HG03354 (cell line): Measurements from ENCODE around the gene TAOK1.
"Not testable (repeated sequence)": the region's sequence is repeated elsewhere in the genome, so short reads cannot be mapped to it uniquely, and the experiment has no call there.

Source experiments
- ATAC-seq: cut with Tn5 transposase; IDR thresholded peaks from one replicate; pipeline ENCODE4 v1.9.1; 2021; ENCODE audit warnings: mild to moderate bottlenecking; ENCODE audit not compliant: unreplicated experiment, poor library complexity, severe bottlenecking

TAOK1 gene

DNA sequence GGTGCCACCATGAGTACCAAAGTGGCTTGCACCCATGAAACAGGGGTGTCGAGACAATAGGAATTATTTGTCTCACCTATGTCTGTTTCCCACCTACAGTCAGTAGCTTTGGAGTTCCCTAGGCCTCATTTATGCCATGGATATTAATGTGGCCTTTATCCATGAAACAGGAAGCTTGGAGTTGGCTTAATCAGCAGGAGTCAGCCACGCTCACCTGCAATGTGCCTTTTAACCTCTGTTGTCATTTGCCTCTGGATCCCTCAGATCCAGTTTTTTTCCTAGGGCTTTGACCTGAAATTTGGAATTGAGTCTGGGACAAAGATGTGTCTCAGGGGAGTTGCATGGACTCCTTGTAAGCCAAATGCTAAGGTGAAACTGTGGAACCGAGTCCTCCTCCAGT lies 44.4 kb downstream of the TAOK1 start:
- ATAC-seq = no peak

DNA sequence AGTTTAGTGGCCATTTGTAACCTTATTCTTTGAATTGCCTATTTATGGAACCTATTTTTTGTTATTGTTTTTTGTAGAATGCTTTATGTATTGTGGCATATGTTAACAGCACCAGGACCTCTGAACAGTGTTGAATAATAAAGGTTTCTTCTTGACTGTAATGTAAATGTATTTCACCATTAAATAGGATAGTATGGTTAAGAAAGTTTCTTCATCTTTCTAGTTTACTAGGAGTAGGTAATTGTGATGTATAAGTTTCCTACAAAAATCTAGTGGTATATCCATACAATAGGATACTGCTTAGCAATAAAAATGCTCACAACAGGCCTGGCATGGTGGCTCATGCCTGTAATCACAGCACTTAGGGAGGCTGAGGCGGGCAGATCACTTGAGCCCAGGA lies 52.3 kb downstream of the TAOK1 start:
- ATAC-seq = no peak

DNA sequence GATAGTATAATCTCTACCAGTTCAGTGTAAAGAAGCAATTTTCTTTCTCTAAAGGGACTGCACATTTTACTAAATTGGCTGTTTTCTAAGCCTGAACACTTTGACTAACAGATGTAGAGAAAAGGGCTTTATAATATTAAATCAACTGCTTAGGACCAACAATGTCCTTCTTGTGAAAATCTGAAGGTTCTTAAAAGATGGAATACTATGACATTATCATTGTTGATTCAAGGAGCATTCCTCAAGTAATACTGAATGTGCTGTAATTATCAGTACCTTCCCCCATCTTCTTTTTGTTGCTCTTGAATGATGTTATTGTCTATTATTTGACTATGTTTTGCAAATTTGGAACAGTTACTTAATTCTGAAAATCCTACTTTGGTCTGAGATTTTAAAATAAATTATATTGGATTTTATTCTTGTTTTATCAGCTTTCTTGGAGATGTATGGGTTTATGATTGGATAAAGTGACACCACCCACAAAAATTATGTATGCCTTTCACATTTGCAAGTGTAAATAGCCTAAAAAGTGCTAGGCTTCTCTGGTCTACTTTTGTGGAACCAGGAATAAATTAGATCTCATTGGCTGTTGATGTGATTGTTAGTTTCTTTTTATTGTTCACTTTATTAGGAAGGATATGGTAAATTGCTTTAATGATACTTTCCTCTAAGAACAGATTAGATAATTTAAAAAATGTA lies 53.0 kb downstream of the TAOK1 start:
- ATAC-seq = no peak

GRCh38 chr17:29444589-29444988 lies 54.4 kb downstream of the TAOK1 start:
- no peak for ATAC-seq

DNA sequence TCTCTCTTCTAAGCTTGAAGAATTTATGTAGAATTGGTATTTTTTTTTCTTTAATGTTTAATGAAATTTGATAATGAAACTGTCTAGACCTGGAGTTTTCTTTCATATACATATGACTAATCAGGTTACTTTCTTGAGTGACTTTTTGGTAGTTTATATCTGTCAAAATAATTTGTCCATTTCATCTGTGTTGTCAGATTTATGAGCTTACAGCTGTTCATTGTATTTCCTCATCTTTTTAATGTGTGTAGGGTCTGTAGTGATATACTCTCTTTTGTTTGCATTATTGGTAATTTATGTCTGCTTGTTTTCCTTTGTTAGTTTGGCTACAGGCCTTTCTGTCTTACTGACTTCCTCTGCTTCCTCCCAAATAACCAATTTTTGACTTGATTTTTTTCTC lies 55.7 kb downstream of the TAOK1 start:
- ATAC-seq = no peak

DNA sequence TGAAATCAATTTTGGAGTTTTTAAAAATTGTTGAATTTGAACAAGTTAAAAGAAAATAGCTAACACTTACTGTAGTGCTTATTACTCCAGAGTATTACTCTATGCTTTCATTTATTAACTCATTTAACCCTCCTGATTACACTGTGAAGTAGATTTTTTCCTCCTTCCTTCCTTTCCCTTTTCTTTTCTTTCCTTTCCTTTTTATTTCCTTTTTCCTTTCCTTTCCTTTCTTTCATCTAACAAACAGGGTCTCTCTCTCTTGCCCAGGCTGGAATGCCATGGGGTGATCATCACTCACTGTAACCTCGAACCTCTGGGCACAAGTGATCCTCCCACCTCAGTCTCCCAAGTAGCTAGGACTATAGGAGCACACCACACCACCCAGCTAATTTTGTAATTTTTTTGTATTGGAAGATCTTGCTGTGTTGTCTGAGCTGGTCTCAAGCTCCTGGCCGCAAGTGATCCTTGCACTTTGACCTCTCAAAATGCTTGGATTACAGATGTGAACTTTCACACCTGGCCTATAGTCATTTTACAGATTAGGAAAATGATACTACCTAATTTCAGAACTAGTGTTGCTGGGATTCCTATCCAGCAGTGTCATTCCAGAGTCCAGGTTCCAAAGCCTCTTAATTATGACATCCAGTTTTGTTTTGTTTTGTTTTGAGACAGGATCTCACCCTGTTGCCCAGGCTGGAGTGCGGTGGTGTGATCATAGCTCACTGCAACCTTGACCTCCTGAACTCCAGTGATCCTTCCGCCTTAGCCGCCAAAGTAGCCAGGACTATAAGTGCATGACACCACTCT lies 59.9 kb downstream of the TAOK1 start:
- ATAC-seq = no peak

- no peak for ATAC-seq
Observed at GRCh38 chr17:29451121-29451742, 61.1 kb downstream of the TAOK1 start.

GRCh38 chr17:29458066-29458465 lies 67.9 kb downstream of the TAOK1 start:
- no peak for ATAC-seq

DNA sequence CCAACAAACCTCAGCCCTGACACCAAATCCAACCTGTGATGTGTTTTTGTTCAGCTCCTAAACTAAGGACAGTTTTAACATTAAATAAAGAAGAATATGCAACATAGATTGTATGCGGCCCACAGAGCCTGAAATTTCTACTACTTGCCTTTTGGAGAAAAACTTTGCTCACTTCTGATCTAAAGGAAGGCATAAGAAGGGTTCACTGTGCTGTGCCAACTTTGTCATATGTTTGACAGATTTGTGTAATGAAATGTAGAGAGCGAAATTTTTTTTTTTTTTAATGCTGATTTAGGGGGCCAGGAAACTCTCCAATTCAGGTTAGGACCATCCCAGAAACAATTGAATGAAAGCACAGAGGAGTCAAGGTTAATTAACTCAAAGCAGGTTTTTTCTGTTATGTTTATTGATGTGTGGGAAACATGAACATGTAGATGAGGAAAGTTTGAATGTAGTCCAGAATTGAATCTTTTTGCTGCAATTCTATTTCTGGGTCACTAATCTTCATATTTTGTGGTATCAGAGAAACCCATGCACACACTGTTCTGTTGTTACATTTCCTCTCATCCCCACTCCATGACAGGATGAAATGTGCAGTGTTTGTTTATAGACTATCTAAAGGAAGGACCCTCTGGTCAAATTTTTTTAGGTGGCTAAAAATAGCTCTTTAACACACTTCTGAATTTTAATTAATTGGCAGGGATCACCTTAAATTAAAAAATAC lies 71.5 kb downstream of the TAOK1 start:
- no peak for ATAC-seq

DNA sequence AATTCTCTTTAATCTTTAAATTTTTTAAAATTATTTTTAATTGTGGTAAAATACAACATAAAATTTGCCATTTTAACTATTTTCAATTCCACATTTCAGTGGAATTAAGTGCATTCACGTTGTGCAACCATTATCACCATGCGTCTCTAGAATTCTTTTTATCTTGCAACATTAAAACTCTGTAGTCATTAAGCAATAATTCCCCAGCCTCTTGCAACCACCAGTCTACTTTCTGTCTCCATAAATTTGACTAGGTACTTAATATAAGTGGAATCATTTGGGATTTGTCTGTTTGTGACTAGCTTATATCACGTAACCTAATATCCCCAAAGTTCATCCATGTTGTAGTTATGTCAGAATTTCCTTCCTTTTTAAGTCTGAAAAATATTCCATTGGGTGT lies 79.1 kb downstream of the TAOK1 start:
- no peak for ATAC-seq

DNA sequence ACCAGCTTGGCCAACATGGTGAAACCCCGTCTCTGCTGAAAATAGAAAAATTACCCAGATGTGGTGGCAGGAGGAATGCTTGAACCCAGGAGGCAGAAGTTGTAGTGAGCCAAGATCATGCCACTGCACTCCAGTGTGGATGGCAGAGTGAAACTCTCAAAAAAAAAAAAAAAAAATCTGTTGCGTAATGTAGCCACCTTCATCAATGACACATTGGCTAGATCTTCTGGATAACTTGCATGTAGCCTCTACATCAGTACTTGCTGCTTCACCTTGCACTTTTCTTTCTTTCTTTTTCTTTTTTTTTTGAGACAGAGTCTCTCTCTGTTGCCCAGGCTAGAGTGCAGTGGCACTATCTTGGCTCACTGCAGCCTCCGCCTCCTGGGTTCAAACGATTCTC lies 83.3 kb downstream of the TAOK1 start:
- not testable (repeated sequence) for ATAC-seq

GRCh38 chr17:29474297-29474696 lies 84.1 kb downstream of the TAOK1 start:
- no peak for ATAC-seq

DNA sequence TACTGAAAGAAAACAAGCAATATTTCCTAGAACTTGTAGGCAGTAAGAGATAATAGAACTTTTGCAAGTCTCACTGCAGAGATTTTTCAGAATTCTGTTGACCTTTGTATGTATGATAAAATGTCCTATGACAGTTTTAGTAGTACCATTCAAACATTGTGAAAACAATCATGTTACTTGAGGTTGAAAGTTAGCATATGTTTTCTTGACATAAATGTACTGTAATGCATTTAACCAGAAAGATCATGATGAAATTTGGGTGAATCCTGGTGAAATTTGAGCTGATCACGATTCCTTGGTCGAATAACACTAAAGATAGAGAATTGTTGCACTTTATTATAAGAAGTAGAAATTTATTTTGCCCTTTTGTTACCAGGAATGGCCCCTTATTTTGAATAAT lies 85.7 kb downstream of the TAOK1 start:
- no peak for ATAC-seq

GRCh38 chr17:29480249-29480928 lies 90.2 kb downstream of the TAOK1 start:
- ATAC-seq = not testable (repeated sequence)

DNA sequence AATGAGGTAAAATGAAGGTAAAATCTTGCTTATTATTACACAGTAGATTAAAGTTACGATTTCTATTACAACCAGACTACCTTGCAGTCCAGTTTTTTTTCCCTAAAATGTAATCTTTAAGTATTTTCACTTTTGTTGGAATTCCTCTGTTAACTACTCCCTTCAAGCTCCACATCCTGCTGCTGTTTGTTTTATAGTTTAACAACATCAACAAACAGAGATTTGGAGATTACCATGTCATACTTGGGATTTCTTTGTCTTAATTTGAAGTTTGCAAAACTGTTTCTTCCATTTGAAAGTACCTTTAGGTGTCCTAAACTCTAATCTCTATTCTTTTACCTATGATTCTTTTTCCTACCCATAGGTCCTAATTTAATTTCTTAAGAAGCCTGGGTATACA lies 93.3 kb downstream of the TAOK1 start:
- no peak for ATAC-seq

DNA sequence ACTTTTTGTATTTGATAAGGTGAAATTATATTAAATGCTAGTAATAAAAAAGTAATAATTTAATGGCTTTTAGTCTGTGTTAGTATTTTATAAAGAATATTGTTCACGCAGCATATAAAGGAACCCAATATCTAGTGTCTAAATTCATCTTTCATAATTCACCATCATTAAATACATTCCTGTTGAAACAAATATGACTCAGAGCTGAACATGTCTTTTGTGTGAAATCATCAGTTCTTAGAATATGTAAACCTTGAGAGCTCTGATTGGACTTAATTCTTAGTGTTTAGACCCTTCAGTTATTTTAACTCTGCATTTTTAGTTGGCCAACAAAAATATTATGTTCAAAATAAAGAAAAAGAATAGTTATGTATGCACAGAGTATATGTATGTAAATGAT lies 104.8 kb downstream of the TAOK1 start:
- no peak for ATAC-seq

DNA sequence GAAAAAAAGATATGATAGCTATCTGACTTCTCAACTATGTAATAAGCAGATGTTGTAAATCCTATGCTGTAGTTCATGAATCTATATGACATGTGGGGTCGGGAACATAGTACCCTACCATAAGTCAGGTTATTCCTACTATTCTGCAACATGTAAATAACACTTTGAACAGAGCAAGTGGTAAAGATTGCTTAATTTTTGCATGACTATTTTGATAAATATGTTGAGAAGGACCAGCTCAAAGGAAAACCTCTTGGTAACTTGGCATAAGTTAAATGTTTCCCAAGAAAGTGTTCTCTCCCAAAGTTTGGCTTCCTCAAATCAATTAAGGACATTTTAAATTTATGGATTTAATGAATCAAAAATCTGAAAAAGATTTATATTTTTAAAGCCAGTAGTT lies 114.5 kb downstream of the TAOK1 start:
- no peak for ATAC-seq

DNA sequence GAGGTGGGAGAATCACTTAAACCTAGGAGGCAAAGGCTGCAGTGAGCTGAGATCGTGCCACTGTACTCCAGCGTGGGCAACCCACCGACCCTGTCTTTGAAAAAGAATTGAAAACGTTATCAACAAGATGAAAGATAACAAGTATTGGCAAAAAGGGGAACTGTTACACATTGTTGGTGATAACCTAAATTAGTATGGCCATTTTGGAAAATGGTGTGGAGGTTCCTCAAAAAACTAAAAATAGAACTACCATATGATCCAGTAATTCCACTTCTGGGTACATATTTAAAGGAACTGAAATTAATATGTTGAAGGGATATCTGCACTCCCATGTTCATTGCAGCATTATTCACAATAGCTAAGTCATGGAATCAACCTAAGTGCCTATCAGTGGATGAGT lies 115.7 kb downstream of the TAOK1 start:
- ATAC-seq = no peak

- no peak for ATAC-seq
Observed at GRCh38 chr17:29510953-29511352, 120.8 kb downstream of the TAOK1 start.

DNA sequence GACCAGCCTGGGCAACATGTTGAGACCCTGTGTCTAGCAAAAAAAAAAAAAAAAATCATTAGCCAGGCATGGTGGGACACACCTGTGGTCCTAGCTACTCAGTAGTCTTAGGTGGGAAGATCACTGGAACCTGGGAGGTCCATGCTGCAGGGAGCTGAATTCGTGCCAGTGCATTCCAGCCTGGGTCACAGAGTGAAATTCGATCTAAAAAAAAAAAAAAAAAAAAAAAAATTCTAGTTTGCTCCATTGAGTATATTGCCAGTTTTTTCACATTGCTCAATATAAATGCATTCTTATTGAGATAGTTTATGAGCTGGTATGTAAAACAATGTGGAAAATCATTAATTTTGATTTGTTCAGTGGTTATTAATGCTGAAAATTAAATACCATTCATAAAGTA lies 124.6 kb downstream of the TAOK1 start:
- no peak for ATAC-seq
